Mucosa of gallbladder (tissue), 1 donor: Measurements from ENCODE around the gene CRIP3. TPM values are rescaled to one million over a fixed set of nuclear protein-coding genes. Genes with fewer than 3 reads are reported as not detected.
A peak's percentile ranks its signal among the peaks of the same experiment; 100 is the strongest.
"Not testable (repeated sequence)": the region's sequence is repeated elsewhere in the genome, so short reads cannot be mapped to it uniquely, and the experiment has no call there.

Experiments
- DNase-seq: peaks from one replicate; pipeline ENCODE4 v3.0.0-alpha.2; 2020; ENCODE audit warnings: low spot score
- total RNA-seq: library from RNA; stranded (reverse); gene quantifications from one replicate; pipeline ENCODE4 v1.2.1, GENCODE V29; 2021
- donor health status: DM: no; HTN: no; CAD: no.

The CRIP3 gene
- total RNA-seq, 1 donor from 2014 or later, result 7.3 TPM

GRCh38 chr6:43306086-43306485, 2.5 kb downstream of the CRIP3 start:
- DNase-seq, result no peak

GRCh38 chr6:43304882-43305281, 3.7 kb downstream of the CRIP3 start:
- no peak for DNase-seq

- no peak for DNase-seq
Observed at GRCh38 chr6:43304361-43304760, 4.3 kb downstream of the CRIP3 start.

GRCh38 chr6:43303751-43304331, 4.8 kb downstream of the CRIP3 start:
- DNase-seq, result no peak

GRCh38 chr6:43303006-43303405, 5.6 kb downstream of the CRIP3 start:
- not testable (repeated sequence) for DNase-seq

GRCh38 chr6:43302126-43302525, 6.5 kb downstream of the CRIP3 start:
- DNase-seq, result no peak

GRCh38 chr6:43301081-43301870, 7.3 kb downstream of the CRIP3 start:
- DNase-seq, result no peak

GRCh38 chr6:43299338-43300293, 9.0 kb downstream of the CRIP3 start:
- no peak for DNase-seq

- DNase-seq, result no peak
Observed at GRCh38 chr6:43298565-43299337, 9.9 kb downstream of the CRIP3 start.

GRCh38 chr6:43297644-43298564, 10.7 kb downstream of the CRIP3 start, which contains the start of gene SLC22A7:
Gene SLC22A7 (plus strand): TSS chr6:43298260. CDS start chr6:43298359, 99 bp downstream.
- peak; percentile 73 for DNase-seq

- DNase-seq, result no peak
Observed at GRCh38 chr6:43296780-43297497, 11.7 kb downstream of the CRIP3 start.

- no peak for DNase-seq
Observed at GRCh38 chr6:43295456-43295855, 13.2 kb downstream of the CRIP3 start.

- no peak for DNase-seq
Observed at GRCh38 chr6:43294536-43294935, 14.1 kb downstream of the CRIP3 start.

GRCh38 chr6:43293698-43294097, 14.9 kb downstream of the CRIP3 start:
- DNase-seq, result no peak

GRCh38 chr6:43292763-43293318, 15.8 kb downstream of the CRIP3 start:
- no peak for DNase-seq

- DNase-seq, result no peak
Observed at GRCh38 chr6:43292341-43292740, 16.3 kb downstream of the CRIP3 start.

GRCh38 chr6:43291708-43292107, 16.9 kb downstream of the CRIP3 start:
- no peak for DNase-seq

- no peak for DNase-seq
Observed at GRCh38 chr6:43290905-43291355, 17.7 kb downstream of the CRIP3 start.

- DNase-seq, result no peak
Observed at GRCh38 chr6:43290339-43290904, 18.2 kb downstream of the CRIP3 start.
